Activated naive CD8-positive, alpha-beta T cell (primary cell): Measurements from ENCODE around the gene GPHN.

ENCODE experiments used
- H3K27ac Mint-ChIP-seq: one replicate; pipeline ENCODE4 v1.8.0; 2021; ENCODE audit warnings: mixed read lengths
- H3K27me3 Mint-ChIP-seq: one replicate; pipeline ENCODE4 v1.8.0; 2021; ENCODE audit warnings: mixed read lengths
- H3K36me3 Mint-ChIP-seq: one replicate; pipeline ENCODE4 v1.8.0; 2021; ENCODE audit warnings: mixed read lengths
- H3K4me1 Mint-ChIP-seq: one replicate; pipeline ENCODE4 v1.8.0; 2021; ENCODE audit warnings: low read depth, mixed read lengths
- H3K4me3 Mint-ChIP-seq: one replicate; pipeline ENCODE4 v1.8.0; 2021; ENCODE audit warnings: mild to moderate bottlenecking, mixed read lengths
- H3K9me3 Mint-ChIP-seq: one replicate; pipeline ENCODE4 v1.8.0; 2021; ENCODE audit warnings: low read depth, mixed read lengths

GPHN gene

GRCh38 chr14:66900719-66901118, 392.8 kb downstream of the GPHN start:
- no peaks in the 10 kb centered on the region for H3K4me1 Mint-ChIP-seq
- H3K4me3 Mint-ChIP-seq, result no peak overlapping the region
- H3K27ac Mint-ChIP-seq, result no peak overlapping the region
- peaks cover 20% of the 10 kb centered on the region for H3K9me3 Mint-ChIP-seq
- H3K27me3 Mint-ChIP-seq, result no peaks in the 10 kb centered on the region
- peaks cover 20% of the 10 kb centered on the region for H3K36me3 Mint-ChIP-seq

GRCh38 chr14:66910311-66910840, 402.4 kb downstream of the GPHN start:
- Mint-ChIP-seq H3K27me3 (no peaks in the 10 kb centered on the region), H3K4me3 (no peak overlapping the region), H3K36me3 (peaks cover 7% of the 10 kb centered on the region), H3K27ac (no peak overlapping the region), H3K9me3 (peaks cover 3% of the 10 kb centered on the region), H3K4me1 (no peaks in the 10 kb centered on the region)

GRCh38 chr14:66916421-66916820, 408.5 kb downstream of the GPHN start:
- H3K4me1 Mint-ChIP-seq, result no peaks in the 10 kb centered on the region
- H3K27ac Mint-ChIP-seq, result no peak overlapping the region
- H3K9me3 Mint-ChIP-seq, result peaks cover 4% of the 10 kb centered on the region
- H3K36me3 Mint-ChIP-seq, result peaks cover 37% of the 10 kb centered on the region
- no peak overlapping the region for H3K4me3 Mint-ChIP-seq
- no peaks in the 10 kb centered on the region for H3K27me3 Mint-ChIP-seq

GRCh38 chr14:66918527-66918926, 410.6 kb downstream of the GPHN start:
- H3K27ac Mint-ChIP-seq, result no peak overlapping the region
- no peaks in the 10 kb centered on the region for H3K4me1 Mint-ChIP-seq
- no peaks in the 10 kb centered on the region for H3K27me3 Mint-ChIP-seq
- H3K4me3 Mint-ChIP-seq, result no peak overlapping the region
- H3K9me3 Mint-ChIP-seq, result peaks cover 7% of the 10 kb centered on the region
- peaks cover 47% of the 10 kb centered on the region for H3K36me3 Mint-ChIP-seq

- Mint-ChIP-seq H3K9me3 (peaks cover 7% of the 10 kb centered on the region), H3K4me3 (no peak overlapping the region), H3K27ac (no peak overlapping the region), H3K36me3 (peaks cover 53% of the 10 kb centered on the region), H3K27me3 (no peaks in the 10 kb centered on the region), H3K4me1 (no peaks in the 10 kb centered on the region)
These were observed 412.2 kb downstream of the GPHN start for GRCh38 chr14:66920196-66920595.

GRCh38 chr14:66923251-66923650, 415.3 kb downstream of the GPHN start:
- Mint-ChIP-seq H3K27me3 (no peaks in the 10 kb centered on the region), H3K4me1 (no peaks in the 10 kb centered on the region), H3K27ac (no peak overlapping the region), H3K36me3 (peaks cover 44% of the 10 kb centered on the region), H3K9me3 (peaks cover 10% of the 10 kb centered on the region), H3K4me3 (no peak overlapping the region)

GRCh38 chr14:66939409-66939808, 431.5 kb downstream of the GPHN start:
- no peaks in the 10 kb centered on the region for H3K27me3 Mint-ChIP-seq
- no peak overlapping the region for H3K27ac Mint-ChIP-seq
- H3K9me3 Mint-ChIP-seq, result peaks cover 14% of the 10 kb centered on the region
- H3K4me1 Mint-ChIP-seq, result no peaks in the 10 kb centered on the region
- peaks cover 44% of the 10 kb centered on the region for H3K36me3 Mint-ChIP-seq
- no peak overlapping the region for H3K4me3 Mint-ChIP-seq

- no peak overlapping the region for H3K4me3 Mint-ChIP-seq
- H3K4me1 Mint-ChIP-seq, result no peaks in the 10 kb centered on the region
- H3K9me3 Mint-ChIP-seq, result peaks cover 34% of the 10 kb centered on the region
- H3K27me3 Mint-ChIP-seq, result no peaks in the 10 kb centered on the region
- peaks cover 33% of the 10 kb centered on the region for H3K36me3 Mint-ChIP-seq
- H3K27ac Mint-ChIP-seq, result no peak overlapping the region
These were observed 436.9 kb downstream of the GPHN start for GRCh38 chr14:66944872-66945271.

GRCh38 chr14:66955159-66955558, 447.2 kb downstream of the GPHN start:
- H3K27ac Mint-ChIP-seq, result no peak overlapping the region
- no peaks in the 10 kb centered on the region for H3K4me1 Mint-ChIP-seq
- peaks cover 29% of the 10 kb centered on the region for H3K9me3 Mint-ChIP-seq
- peaks cover 46% of the 10 kb centered on the region for H3K36me3 Mint-ChIP-seq
- H3K27me3 Mint-ChIP-seq, result no peaks in the 10 kb centered on the region
- no peak overlapping the region for H3K4me3 Mint-ChIP-seq

GRCh38 chr14:66959437-66960050, 451.6 kb downstream of the GPHN start:
- Mint-ChIP-seq H3K36me3 (peaks cover 57% of the 10 kb centered on the region), H3K27ac (no peak overlapping the region), H3K27me3 (no peaks in the 10 kb centered on the region), H3K4me3 (no peak overlapping the region), H3K9me3 (peaks cover 20% of the 10 kb centered on the region), H3K4me1 (no peaks in the 10 kb centered on the region)

- Mint-ChIP-seq H3K9me3 (no peaks in the 10 kb centered on the region), H3K27me3 (no peaks in the 10 kb centered on the region), H3K4me1 (no peaks in the 10 kb centered on the region), H3K27ac (no peak overlapping the region), H3K4me3 (no peak overlapping the region), H3K36me3 (peaks cover 36% of the 10 kb centered on the region)
These were observed 457.9 kb downstream of the GPHN start for GRCh38 chr14:66965831-66966230.

GRCh38 chr14:66972469-66972868, 464.5 kb downstream of the GPHN start:
- Mint-ChIP-seq H3K4me1 (no peaks in the 10 kb centered on the region), H3K9me3 (no peaks in the 10 kb centered on the region), H3K27me3 (no peaks in the 10 kb centered on the region), H3K4me3 (no peak overlapping the region), H3K27ac (no peak overlapping the region), H3K36me3 (peaks cover 3% of the 10 kb centered on the region)

- Mint-ChIP-seq H3K27ac (no peak overlapping the region), H3K4me1 (no peaks in the 10 kb centered on the region), H3K9me3 (no peaks in the 10 kb centered on the region), H3K36me3 (peaks cover 3% of the 10 kb centered on the region), H3K4me3 (no peak overlapping the region), H3K27me3 (no peaks in the 10 kb centered on the region)
These were observed 466.6 kb downstream of the GPHN start for GRCh38 chr14:66974397-66975025.

GRCh38 chr14:66975251-66975650, 467.3 kb downstream of the GPHN start:
- Mint-ChIP-seq H3K9me3 (no peaks in the 10 kb centered on the region), H3K27me3 (no peaks in the 10 kb centered on the region), H3K4me1 (no peaks in the 10 kb centered on the region), H3K36me3 (peaks cover 7% of the 10 kb centered on the region), H3K27ac (no peak overlapping the region), H3K4me3 (no peak overlapping the region)

GRCh38 chr14:66979101-66979974, 471.4 kb downstream of the GPHN start:
- H3K27me3 Mint-ChIP-seq, result no peaks in the 10 kb centered on the region
- no peak overlapping the region for H3K4me3 Mint-ChIP-seq
- H3K4me1 Mint-ChIP-seq, result no peaks in the 10 kb centered on the region
- no peak overlapping the region for H3K27ac Mint-ChIP-seq
- H3K36me3 Mint-ChIP-seq, result peaks cover 7% of the 10 kb centered on the region
- no peaks in the 10 kb centered on the region for H3K9me3 Mint-ChIP-seq
